Pancreas (tissue), 10 donors: ENCODE data around the gene TNFAIP8L1. TPM values are rescaled to one million over a fixed set of nuclear protein-coding genes. Genes with fewer than 3 reads are reported as not detected.

Experiments
- ATAC-seq, 4 donors: fragments of 200-7000 bp; cut with Tn5 transposase; one replicate each; pipeline versions ENCODE4 v1.8.0 to v1.9.1; 2020; ENCODE audit warnings: mild to moderate bottlenecking in 4 of 4, moderate library complexity in 4 of 4
- DNase-seq, 6 donors: peaks; one replicate each; pipeline ENCODE4 v3.0.0-alpha.2; 2020
- FAIRE-seq: peaks from 2 replicates; lab custom pipeline; 2012; peaks lifted over from hg19 to GRCh38; lab: Jason Lieb, UNC
- H3K27ac ChIP-seq, 4 donors: fragments of 200-600 bp; sonication (generic); 1 replicate in 3 of 4; 2 replicates in 1 of 4; pipeline versions ENCODE4 v1.5.0 to v1.8.0; 2020
- H3K27me3 ChIP-seq, 4 donors: fragments of 200-600 bp; one replicate each; pipeline ENCODE4 v1.8.0; 2021
- H3K36me3 ChIP-seq, 3 donors: fragments of 200-600 bp; sonication (generic) in 1 of 3; one replicate each; pipeline versions ENCODE4 v1.5.0 to v1.8.0; 2020 to 2021
- H3K4me1 ChIP-seq, 3 donors: fragments of 200-600 bp; one replicate each; pipeline ENCODE4 v1.8.0; 2021
- H3K4me3 ChIP-seq, 4 donors: fragments of 200-600 bp; sonication (generic) in 2 of 4; one replicate each; pipeline versions ENCODE4 v1.5.0 to v1.8.0; 2020 to 2021
- H3K9me3 ChIP-seq, 4 donors: fragments of 200-600 bp; one replicate each; pipeline ENCODE4 v1.8.0; 2021
- WGBS, 2 donors: extraction: QIAGEN DNeasy Blood & Tissue Kit; methylation state at CpG; one replicate each; pipeline ENCODE4 v1.1.7; 2013; 5-methylcytosine and 5-hydroxymethylcytosine counted together
- intact Hi-C, 3 donors: fragments of 100-400 bp; cut with DNase I; formaldehyde crosslinking; loops; one replicate each; pipeline versions ENCODE4 v1.11.1 to v1.14.2; 2022
- polyA plus RNA-seq, 2 donors: library from polyadenylated mRNA; stranded (reverse); fragments of 200-250 nt; gene quantifications; one replicate each; pipeline ENCODE4 v1.2.3, GENCODE V29; 2013
- total RNA-seq, 6 donors: library from RNA; stranded (reverse); fragmentation: NEBNext Ultra II Directional in 4 of 6; extraction: Animal tissue kit (Norgen Biotek cat#: 25700) in 4 of 6; gene quantifications; one replicate each; pipeline versions ENCODE4 v1.2.1 to v1.2.4, GENCODE V29; 2021 to 2023
- TF ChIP-seq, protein P1 (sequence below), 4 donors: fragments of 200-600 bp; sonication (generic) in 3 of 4; IDR thresholded peaks; one replicate each; pipeline versions ENCODE4 v1.5.0 to v1.8.0; 2021; ENCODE audit warnings: antibody characterized with exemption in 4 of 4
- donor health status: healthy with polysubstance abuse.
- donor health status: DM: no; HTN: no; CAD: no; lungs with moderate emphysema.
- donor health status: DM: no; HTN: no; CAD: no.
- donor health status: control.
- donor health status: control.
- donor health status: Bipolar disorder and iron deficiency.
- donor health status: DM: yes; HTN: yes; CAD: no.
- donor health status: DM: no; HTN: no; CAD: no.
- donor health status: DM: no; HTN: no; CAD: no.
- donor health status: DM: yes; HTN: yes; CAD: no.

TNFAIP8L1 gene
- total and polyA plus RNA-seq, 8 donors, result 1.2 to 3.6 (median 2.4) TPM

- intact Hi-C loops, result no loop called here
- peaks cover 8 to 41% (median 16%) of the 10 kb centered on the region in 3 donors for H3K36me3 ChIP-seq
- ATAC-seq, result no peak
- H3K27me3 ChIP-seq, result no peaks in the 10 kb centered on the region
- DNase-seq, result no peak
- TF ChIP-seq, protein P1, sequence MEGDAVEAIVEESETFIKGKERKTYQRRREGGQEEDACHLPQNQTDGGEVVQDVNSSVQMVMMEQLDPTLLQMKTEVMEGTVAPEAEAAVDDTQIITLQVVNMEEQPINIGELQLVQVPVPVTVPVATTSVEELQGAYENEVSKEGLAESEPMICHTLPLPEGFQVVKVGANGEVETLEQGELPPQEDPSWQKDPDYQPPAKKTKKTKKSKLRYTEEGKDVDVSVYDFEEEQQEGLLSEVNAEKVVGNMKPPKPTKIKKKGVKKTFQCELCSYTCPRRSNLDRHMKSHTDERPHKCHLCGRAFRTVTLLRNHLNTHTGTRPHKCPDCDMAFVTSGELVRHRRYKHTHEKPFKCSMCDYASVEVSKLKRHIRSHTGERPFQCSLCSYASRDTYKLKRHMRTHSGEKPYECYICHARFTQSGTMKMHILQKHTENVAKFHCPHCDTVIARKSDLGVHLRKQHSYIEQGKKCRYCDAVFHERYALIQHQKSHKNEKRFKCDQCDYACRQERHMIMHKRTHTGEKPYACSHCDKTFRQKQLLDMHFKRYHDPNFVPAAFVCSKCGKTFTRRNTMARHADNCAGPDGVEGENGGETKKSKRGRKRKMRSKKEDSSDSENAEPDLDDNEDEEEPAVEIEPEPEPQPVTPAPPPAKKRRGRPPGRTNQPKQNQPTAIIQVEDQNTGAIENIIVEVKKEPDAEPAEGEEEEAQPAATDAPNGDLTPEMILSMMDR (IDR thresholded peaks at IDR 0.05), result no peak
- H3K27ac ChIP-seq, result no peak overlapping the region
- H3K4me1 ChIP-seq, result peaks cover 12 to 16% (median 15%) of the 10 kb centered on the region in 3 donors
- no peak overlapping the region for H3K4me3 ChIP-seq
- FAIRE-seq, result no peak
- H3K9me3 ChIP-seq, result no peaks in the 10 kb centered on the region
- 91 to 95% methylated on average over 28 of the region's 28 CpGs for WGBS, 2 donors
Observed at GRCh38 chr19:4703671-4704316, 64.5 kb downstream of the TNFAIP8L1 start.

DNA sequence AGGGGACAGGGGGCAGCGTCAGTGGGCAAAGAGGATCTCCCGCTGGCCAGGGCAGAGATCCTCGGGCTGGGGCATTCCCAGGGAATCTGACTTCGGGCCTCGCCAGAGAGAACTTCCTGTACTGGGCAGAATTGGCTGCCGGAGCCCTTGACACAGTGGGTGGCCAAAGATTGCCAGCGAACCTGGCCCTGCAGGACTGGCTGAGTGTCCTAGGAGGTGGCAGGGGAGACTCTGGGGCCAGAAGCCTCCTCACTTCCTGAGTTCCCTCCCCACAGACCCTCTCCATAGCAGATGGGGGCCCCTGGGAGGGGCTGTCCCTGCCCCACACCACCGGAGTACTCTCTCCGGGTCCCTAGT, 65.0 kb downstream of the TNFAIP8L1 start:
- WGBS, 2 donors, result 91 to 94% methylated on average over 9 of the region's 9 CpGs
- TF ChIP-seq, protein P1 (IDR thresholded peaks at IDR 0.05), result no peak
- intact Hi-C loops, result no loop called here
- no peak for FAIRE-seq
- H3K4me1 ChIP-seq, result peaks cover 12 to 16% (median 15%) of the 10 kb centered on the region in 3 donors
- no peak overlapping the region for H3K27ac ChIP-seq
- ATAC-seq, result no peak
- no peaks in the 10 kb centered on the region for H3K9me3 ChIP-seq
- no peak overlapping the region for H3K4me3 ChIP-seq
- H3K27me3 ChIP-seq, result no peaks in the 10 kb centered on the region
- H3K36me3 ChIP-seq, result peaks cover 8 to 40% (median 16%) of the 10 kb centered on the region in 3 donors
- DNase-seq, result no peak

Other genes starting within 250 kb of the TNFAIP8L1 start
- gene SH3GL1, start 239.0 kb upstream of the TNFAIP8L1 start, total RNA-seq, result 10 to 100 TPM; 25.9 to 31.1 (median 27.5) TPM
- gene SH3GL1, start 239.0 kb upstream of the TNFAIP8L1 start, polyA plus RNA-seq, result 10 to 100 TPM; 27.1 to 34.2 TPM
- 1 to 10 TPM; 2.8 to 5.0 (median 3.9) TPM for gene CHAF1A, start 236.9 kb upstream of the TNFAIP8L1 start, total RNA-seq
- gene CHAF1A, start 236.9 kb upstream of the TNFAIP8L1 start, polyA plus RNA-seq, result 1 to 10 TPM; 3.8 to 4.3 TPM
- 10 to 100 TPM; 57.2 to 79.3 (median 67.0) TPM for gene UBXN6, start 181.7 kb upstream of the TNFAIP8L1 start, total RNA-seq
- 100 to 1,000 TPM; 110 to 130 TPM for gene UBXN6, start 181.7 kb upstream of the TNFAIP8L1 start, polyA plus RNA-seq
- 10 to 100 TPM; 12.8 to 23.4 (median 16.3) TPM for gene HDGFL2, start 167.2 kb upstream of the TNFAIP8L1 start, total RNA-seq
- 10 to 100 TPM; 32.8 to 32.9 TPM for gene HDGFL2, start 167.2 kb upstream of the TNFAIP8L1 start, polyA plus RNA-seq
- gene PLIN4, start 121.0 kb upstream of the TNFAIP8L1 start, total RNA-seq, result 10 to 100 TPM in 3 of 6 donors, 1 to 10 TPM in 3; 2.2 to 17.8 (median 9.2) TPM
- 100 to 1,000 TPM in 1 of 2 donors, 10 to 100 TPM in 1; 23.6 to 138 TPM for gene PLIN4, start 121.0 kb upstream of the TNFAIP8L1 start, polyA plus RNA-seq
- 10 to 100 TPM; 30.6 to 80.2 (median 41.3) TPM for gene PLIN5, start 104.3 kb upstream of the TNFAIP8L1 start, total RNA-seq
- gene PLIN5, start 104.3 kb upstream of the TNFAIP8L1 start, polyA plus RNA-seq, result 100 to 1,000 TPM; 193 to 533 TPM
- 10 to 100 TPM in 5 of 6 donors, 1 to 10 TPM in 1; 7.9 to 53.6 (median 14.8) TPM for gene LRG1, start 99.5 kb upstream of the TNFAIP8L1 start, total RNA-seq
- gene LRG1, start 99.5 kb upstream of the TNFAIP8L1 start, polyA plus RNA-seq, result 10 to 100 TPM; 22.1 to 36.4 TPM
- 1 to 10 TPM; 2.2 to 4.7 (median 2.5) TPM for gene SEMA6B, start 79.8 kb upstream of the TNFAIP8L1 start, total RNA-seq
- 1 to 10 TPM; 4.4 TPM for gene SEMA6B, start 79.8 kb upstream of the TNFAIP8L1 start, polyA plus RNA-seq
- gene MYDGF, start 30.8 kb downstream of the TNFAIP8L1 start, total RNA-seq, result 100 to 1,000 TPM in 1 of 6 donors, 10 to 100 TPM in 5; 56.7 to 102 (median 66.4) TPM
- gene MYDGF, start 30.8 kb downstream of the TNFAIP8L1 start, polyA plus RNA-seq, result 10 to 100 TPM; 50.3 to 80.6 TPM
- gene DPP9, start 84.3 kb downstream of the TNFAIP8L1 start, total RNA-seq, result 10 to 100 TPM; 19.0 to 36.7 (median 25.0) TPM
- 10 to 100 TPM; 30.4 to 47.4 TPM for gene DPP9, start 84.3 kb downstream of the TNFAIP8L1 start, polyA plus RNA-seq
- 1 to 10 TPM; 5.4 to 9.2 (median 6.5) TPM for gene FEM1A, start 152.2 kb downstream of the TNFAIP8L1 start, total RNA-seq
- gene FEM1A, start 152.2 kb downstream of the TNFAIP8L1 start, polyA plus RNA-seq, result 1 to 10 TPM; 3.3 to 4.6 TPM
- 10 to 100 TPM in 1 of 6 donors, 1 to 10 TPM in 5; 4.9 to 14.1 (median 6.4) TPM for gene TICAM1, start 192.2 kb downstream of the TNFAIP8L1 start, total RNA-seq
- gene TICAM1, start 192.2 kb downstream of the TNFAIP8L1 start, polyA plus RNA-seq, result 10 to 100 TPM; 10.7 to 13.9 TPM
- gene PLIN3, start 228.2 kb downstream of the TNFAIP8L1 start, total RNA-seq, result 10 to 100 TPM in 5 of 6 donors, 1 to 10 TPM in 1; 9.3 to 27.5 (median 13.0) TPM
- 10 to 100 TPM in 1 of 2 donors, 1 to 10 TPM in 1; 9.6 to 34.2 TPM for gene PLIN3, start 228.2 kb downstream of the TNFAIP8L1 start, polyA plus RNA-seq